Activated CD4-positive, alpha-beta T cell treated with anti-CD3 and anti-CD28 coated beads, Interleukin-2, amount 10 ng/mL, durations not matched to agents 24 days and 14 days (primary cell): ENCODE measurements around the gene ZFAND2B. TPM values are rescaled to one million over a fixed set of nuclear protein-coding genes. Genes with fewer than 3 reads are reported as not detected.
A peak's percentile ranks its signal among the peaks of the same experiment; 100 is the strongest.
"Not testable (repeated sequence)": the region's sequence is repeated elsewhere in the genome, so short reads cannot be mapped to it uniquely, and the experiment has no call there.

Experiments
- DNase-seq: peaks from one replicate; pipeline ENCODE4 v3.0.0; 2022
- H3K27ac Mint-ChIP-seq: one replicate; pipeline ENCODE4 v1.8.0; 2022; ENCODE audit warnings: mild to moderate bottlenecking, mixed read lengths
- H3K27me3 Mint-ChIP-seq: one replicate; pipeline ENCODE4 v1.8.0; 2022; ENCODE audit warnings: mixed read lengths
- H3K36me3 Mint-ChIP-seq: one replicate; pipeline ENCODE4 v1.8.0; 2022; ENCODE audit warnings: low read depth, mild to moderate bottlenecking, mixed read lengths
- H3K4me1 Mint-ChIP-seq: one replicate; pipeline ENCODE4 v1.8.0; 2021; ENCODE audit warnings: mixed read lengths
- H3K4me3 Mint-ChIP-seq: one replicate; pipeline ENCODE4 v1.8.0; 2022; ENCODE audit warnings: mild to moderate bottlenecking, moderate library complexity, mixed read lengths
- H3K9me3 Mint-ChIP-seq: one replicate; pipeline ENCODE4 v1.8.0; 2021; ENCODE audit warnings: mixed read lengths
- intact Hi-C: fragments of 100-400 bp; cut with micrococcal nuclease; formaldehyde crosslinking; loops from one replicate; pipeline ENCODE4 v1.15.1; 2023
- total RNA-seq: library from RNA; stranded (reverse); gene quantifications from 2 replicates; pipeline ENCODE4 v1.2.3, GENCODE V29; 2022

Gene ZFAND2B
- total RNA-seq, 1 donor from 2014 or later: 36.7 TPM

DNA sequence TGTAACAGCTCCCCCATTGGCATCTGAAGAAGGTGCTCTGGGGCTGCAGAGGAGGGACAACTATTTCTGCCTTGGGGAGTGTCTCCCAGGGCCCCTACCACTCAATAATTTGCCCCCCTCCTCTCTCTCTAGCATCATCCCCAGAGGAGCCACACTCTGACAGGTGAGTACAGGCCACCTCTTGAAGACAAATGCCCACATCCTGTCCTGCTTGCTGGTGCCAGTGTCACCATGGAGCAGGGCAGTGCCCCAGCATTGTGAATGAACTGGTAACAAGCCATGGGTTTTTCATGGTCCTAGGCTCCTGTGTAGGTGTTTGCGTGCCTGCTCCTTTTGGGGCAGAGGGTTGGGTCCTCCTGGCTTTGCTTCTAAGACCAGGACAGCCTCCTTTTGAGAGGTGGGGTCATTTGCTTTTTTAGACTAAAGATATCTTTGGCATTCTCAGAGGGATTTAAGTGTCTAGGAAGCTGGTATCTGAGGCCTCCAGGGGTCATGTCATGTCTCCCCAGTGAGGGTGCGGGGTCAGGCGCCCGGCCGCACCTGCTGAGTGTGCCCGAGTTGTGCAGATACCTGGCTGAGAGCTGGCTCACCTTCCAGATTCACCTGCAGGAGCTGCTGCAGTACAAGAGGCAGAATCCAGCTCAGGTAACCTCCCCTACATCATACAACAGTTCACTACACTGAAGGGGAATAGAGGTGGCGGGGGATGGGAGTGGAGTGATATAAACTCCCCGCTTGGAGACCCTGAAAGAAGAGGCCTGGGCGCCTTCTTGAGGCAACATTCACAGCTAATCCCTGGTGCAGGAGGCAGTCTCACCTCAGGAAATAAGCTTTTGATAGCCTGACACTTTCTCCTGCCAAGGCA lies 26.7 kb upstream of the ZFAND2B start:
- peaks cover 52% of the 10 kb centered on the region for H3K4me1 Mint-ChIP-seq
- peak overlapping the region; percentile 87 for H3K27ac Mint-ChIP-seq
- H3K4me3 Mint-ChIP-seq: peak overlapping the region; percentile 94
- peak; percentile 55 for DNase-seq
- no peaks in the 10 kb centered on the region for H3K27me3 Mint-ChIP-seq
- H3K9me3 Mint-ChIP-seq: no peaks in the 10 kb centered on the region
- intact Hi-C loops: loop anchor here (2.0 to 5.0 kb wide), 2 partner anchors 469 to 963 kb away; partner anchors contain the start of genes ARPC2 and TTLL4
- peaks cover 46% of the 10 kb centered on the region for H3K36me3 Mint-ChIP-seq

DNA sequence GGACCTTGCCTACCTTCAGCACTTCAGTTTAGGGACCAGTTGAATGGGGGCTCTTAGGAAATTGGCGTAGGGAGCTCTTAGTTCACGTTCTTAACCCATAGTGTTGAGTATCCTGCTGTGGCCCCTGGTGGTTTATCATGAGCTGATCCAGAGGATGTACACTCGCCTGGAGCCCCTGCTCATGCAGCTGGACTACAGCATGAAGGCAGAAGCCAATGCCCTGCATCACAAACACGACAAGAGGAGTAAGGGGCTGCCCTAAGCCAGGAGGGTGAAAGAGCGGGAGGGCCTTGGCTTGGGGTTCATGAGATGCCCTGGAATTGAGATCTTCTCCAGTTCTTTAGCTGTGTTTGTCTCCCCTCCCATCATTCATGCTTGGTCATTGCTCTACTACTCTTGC lies 25.6 kb upstream of the ZFAND2B start:
- no peaks in the 10 kb centered on the region for H3K9me3 Mint-ChIP-seq
- no peaks in the 10 kb centered on the region for H3K27me3 Mint-ChIP-seq
- peak; percentile 55 for DNase-seq
- H3K27ac Mint-ChIP-seq: no peak overlapping the region
- peak overlapping the region; percentile 32 for H3K4me3 Mint-ChIP-seq
- H3K36me3 Mint-ChIP-seq: peaks cover 50% of the 10 kb centered on the region
- intact Hi-C loops: no loop called here
- peaks cover 45% of the 10 kb centered on the region for H3K4me1 Mint-ChIP-seq

DNA sequence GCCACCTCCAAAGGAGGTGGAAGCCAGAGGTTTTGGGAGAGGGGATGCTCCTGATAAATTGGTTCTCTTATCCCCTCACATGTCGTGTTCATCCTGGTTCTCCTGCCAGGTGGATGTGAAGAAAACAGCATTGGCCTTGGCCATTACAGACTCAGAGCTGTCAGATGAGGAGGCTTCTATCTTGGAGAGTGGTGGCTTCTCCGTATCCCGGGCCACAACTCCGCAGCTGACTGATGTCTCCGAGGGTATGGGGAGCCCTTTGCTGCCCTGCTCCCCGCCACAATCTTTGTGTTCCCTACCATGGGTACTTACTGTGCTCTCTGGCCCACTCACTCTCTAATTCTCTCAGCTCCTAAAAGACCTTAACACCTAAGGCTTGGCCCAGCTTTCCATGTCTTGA lies 25.1 kb upstream of the ZFAND2B start:
- Mint-ChIP-seq H3K27me3 (no peaks in the 10 kb centered on the region), H3K4me1 (peaks cover 43% of the 10 kb centered on the region), H3K9me3 (no peaks in the 10 kb centered on the region), H3K4me3 (peak overlapping the region; percentile 32), H3K27ac (peak overlapping the region; percentile 66), H3K36me3 (peaks cover 53% of the 10 kb centered on the region)
- DNase-seq: no peak
- intact Hi-C loops: no loop called here

DNA sequence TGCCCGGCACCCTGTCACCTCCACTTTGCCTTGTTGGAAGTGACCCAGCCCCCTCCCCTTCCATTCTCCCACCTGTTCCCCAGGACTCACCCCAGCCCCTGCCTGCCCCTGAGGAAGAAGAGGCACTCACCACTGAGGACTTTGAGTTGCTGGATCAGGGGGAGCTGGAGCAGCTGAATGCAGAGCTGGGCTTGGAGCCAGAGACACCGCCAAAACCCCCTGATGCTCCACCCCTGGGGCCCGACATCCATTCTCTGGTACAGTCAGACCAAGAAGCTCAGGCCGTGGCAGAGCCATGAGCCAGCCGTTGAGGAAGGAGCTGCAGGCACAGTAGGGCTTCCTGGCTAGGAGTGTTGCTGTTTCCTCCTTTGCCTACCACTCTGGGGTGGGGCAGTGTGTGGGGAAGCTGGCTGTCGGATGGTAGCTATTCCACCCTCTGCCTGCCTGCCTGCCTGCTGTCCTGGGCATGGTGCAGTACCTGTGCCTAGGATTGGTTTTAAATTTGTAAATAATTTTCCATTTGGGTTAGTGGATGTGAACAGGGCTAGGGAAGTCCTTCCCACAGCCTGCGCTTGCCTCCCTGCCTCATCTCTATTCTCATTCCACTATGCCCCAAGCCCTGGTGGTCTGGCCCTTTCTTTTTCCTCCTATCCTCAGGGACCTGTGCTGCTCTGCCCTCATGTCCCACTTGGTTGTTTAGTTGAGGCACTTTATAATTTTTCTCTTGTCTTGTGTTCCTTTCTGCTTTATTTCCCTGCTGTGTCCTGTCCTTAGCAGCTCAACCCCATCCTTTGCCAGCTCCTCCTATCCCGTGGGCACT lies 24.0 kb upstream of the ZFAND2B start:
- DNase-seq: peak; percentile 54
- H3K36me3 Mint-ChIP-seq: peaks cover 53% of the 10 kb centered on the region
- intact Hi-C loops: no loop called here
- no peaks in the 10 kb centered on the region for H3K27me3 Mint-ChIP-seq
- no peak overlapping the region for H3K27ac Mint-ChIP-seq
- H3K9me3 Mint-ChIP-seq: no peaks in the 10 kb centered on the region
- H3K4me1 Mint-ChIP-seq: peaks cover 42% of the 10 kb centered on the region
- H3K4me3 Mint-ChIP-seq: no peak overlapping the region

DNA sequence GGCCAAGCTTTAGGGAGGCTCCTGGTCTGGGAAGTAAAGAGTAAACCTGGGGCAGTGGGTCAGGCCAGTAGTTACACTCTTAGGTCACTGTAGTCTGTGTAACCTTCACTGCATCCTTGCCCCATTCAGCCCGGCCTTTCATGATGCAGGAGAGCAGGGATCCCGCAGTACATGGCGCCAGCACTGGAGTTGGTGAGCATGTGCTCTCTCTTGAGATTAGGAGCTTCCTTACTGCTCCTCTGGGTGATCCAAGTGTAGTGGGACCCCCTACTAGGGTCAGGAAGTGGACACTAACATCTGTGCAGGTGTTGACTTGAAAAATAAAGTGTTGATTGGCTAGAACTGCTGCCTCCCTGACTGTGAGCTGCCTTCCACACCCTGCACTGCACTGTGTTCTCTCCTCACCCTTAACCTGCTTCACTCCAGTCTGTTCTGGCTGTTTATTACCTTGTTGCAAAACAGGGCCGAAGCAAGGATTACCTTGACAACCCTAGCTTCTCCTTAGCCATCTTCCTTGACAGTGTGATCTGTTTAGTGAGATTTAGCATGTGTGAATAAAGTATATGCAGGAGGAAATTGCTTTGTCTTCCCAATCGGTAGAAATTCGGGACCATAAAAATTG lies 23.3 kb upstream of the ZFAND2B start:
- DNase-seq: peak; percentile 50
- peak overlapping the region; percentile 11 for H3K27ac Mint-ChIP-seq
- no peaks in the 10 kb centered on the region for H3K27me3 Mint-ChIP-seq
- H3K9me3 Mint-ChIP-seq: no peaks in the 10 kb centered on the region
- peaks cover 52% of the 10 kb centered on the region for H3K36me3 Mint-ChIP-seq
- H3K4me1 Mint-ChIP-seq: peaks cover 40% of the 10 kb centered on the region
- H3K4me3 Mint-ChIP-seq: no peak overlapping the region
- intact Hi-C loops: no loop called here

DNA sequence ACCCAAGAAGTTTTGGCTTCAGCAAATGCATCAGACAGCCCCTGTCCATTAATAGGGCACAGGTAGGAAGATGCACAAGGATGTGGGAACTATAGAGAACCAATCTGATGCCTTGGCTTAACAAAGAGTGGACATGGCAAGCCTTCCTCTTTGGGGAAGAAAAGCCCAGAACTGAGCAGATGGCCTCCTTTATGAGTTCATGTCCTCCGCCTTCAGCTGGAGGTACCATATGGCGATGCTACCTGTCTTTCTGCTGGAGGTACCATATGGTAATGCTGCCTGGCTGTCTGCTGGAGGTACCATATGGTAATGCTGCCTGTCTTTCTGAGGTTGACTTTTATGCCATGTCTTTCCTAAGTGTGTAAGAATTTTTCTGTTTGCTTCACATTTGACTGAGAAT lies 22.5 kb upstream of the ZFAND2B start:
- DNase-seq: peak; percentile 52
- H3K4me1 Mint-ChIP-seq: peaks cover 34% of the 10 kb centered on the region
- H3K4me3 Mint-ChIP-seq: no peak overlapping the region
- H3K9me3 Mint-ChIP-seq: no peaks in the 10 kb centered on the region
- H3K36me3 Mint-ChIP-seq: peaks cover 51% of the 10 kb centered on the region
- H3K27ac Mint-ChIP-seq: no peak overlapping the region
- intact Hi-C loops: no loop called here
- H3K27me3 Mint-ChIP-seq: no peaks in the 10 kb centered on the region

DNA sequence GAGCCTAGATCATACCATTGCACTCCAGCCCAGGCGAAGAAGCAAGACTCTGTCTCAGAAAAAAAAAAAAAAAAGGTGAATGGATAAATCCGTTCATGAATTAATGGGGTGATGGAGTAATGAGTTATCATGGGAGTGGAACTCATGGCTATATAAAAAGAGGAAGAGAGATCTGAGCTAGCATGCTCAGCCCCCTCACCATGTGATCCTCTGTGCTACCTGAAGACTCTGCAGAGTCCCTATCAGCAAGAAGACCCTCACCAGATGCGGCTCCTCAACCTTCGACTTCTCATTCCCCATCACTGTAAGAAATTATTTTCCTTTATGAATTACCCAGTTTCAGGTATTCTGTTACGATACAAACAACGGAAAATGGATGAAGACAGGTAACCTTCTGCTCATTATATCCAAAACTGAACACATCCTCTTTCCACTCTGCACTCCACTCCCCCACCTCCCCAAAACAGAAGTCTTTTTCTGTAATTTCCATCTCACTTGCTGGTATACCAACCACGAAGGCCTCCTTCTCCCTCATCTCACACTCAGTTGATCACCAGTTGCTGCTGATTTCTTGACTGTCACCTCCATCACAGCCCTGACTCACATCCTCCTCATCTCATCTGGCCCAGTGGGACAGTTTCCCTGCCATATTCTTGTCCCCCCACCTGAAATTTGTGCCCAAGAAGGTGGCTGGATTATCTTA lies 19.7 kb upstream of the ZFAND2B start:
- no peak overlapping the region for H3K4me3 Mint-ChIP-seq
- intact Hi-C loops: no loop called here
- peak; percentile 55 for DNase-seq
- peak overlapping the region; percentile 66 for H3K27ac Mint-ChIP-seq
- no peaks in the 10 kb centered on the region for H3K9me3 Mint-ChIP-seq
- H3K27me3 Mint-ChIP-seq: no peaks in the 10 kb centered on the region
- H3K4me1 Mint-ChIP-seq: peaks cover 9% of the 10 kb centered on the region
- peaks cover 28% of the 10 kb centered on the region for H3K36me3 Mint-ChIP-seq

DNA sequence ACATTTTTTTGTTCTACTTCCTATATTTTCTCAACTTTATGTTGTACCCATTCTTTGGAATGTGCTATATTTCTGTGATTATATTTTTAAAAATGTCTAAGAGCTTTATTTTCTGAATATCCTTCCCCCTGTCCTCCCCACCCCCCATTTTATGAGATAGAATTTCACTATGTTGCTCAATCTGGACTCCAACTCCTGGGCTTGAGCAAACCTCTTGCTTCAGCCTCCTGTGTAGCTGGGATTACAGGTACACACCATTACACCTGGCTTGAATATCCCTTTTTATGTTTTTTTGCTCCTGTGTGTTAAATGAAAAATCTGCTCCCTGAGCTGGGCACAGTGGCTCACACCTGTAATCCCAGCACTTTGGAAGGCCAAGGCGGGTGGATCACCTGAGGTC lies 9.2 kb upstream of the ZFAND2B start:
- no peaks in the 10 kb centered on the region for H3K9me3 Mint-ChIP-seq
- H3K27ac Mint-ChIP-seq: no peak overlapping the region
- H3K4me1 Mint-ChIP-seq: peaks cover 5% of the 10 kb centered on the region
- intact Hi-C loops: no loop called here
- peak; percentile 37 for DNase-seq
- no peak overlapping the region for H3K4me3 Mint-ChIP-seq
- H3K36me3 Mint-ChIP-seq: no peaks in the 10 kb centered on the region
- peaks cover 5% of the 10 kb centered on the region for H3K27me3 Mint-ChIP-seq

DNA sequence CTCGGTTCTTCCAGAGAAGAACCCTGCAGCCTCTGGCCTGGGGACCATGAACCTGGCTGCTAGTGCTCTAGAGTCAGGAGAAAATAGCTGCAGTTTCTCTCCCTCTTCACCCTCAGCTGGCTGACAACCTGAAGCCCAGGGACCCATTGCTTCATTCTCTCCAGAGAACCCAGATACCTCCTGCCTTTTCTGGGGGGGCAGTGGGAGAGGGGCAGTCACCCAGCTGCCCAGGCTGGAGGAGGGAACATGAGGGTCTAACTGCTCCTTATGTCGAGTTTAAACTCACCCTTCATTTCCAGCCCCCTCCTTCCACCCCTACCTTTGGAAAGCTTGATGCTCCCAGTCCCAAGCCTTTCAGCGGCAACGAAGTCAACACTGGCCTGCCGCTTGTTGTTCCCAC lies 7.6 kb upstream of the ZFAND2B start:
- H3K27me3 Mint-ChIP-seq: peaks cover 5% of the 10 kb centered on the region
- intact Hi-C loops: no loop called here
- no peaks in the 10 kb centered on the region for H3K36me3 Mint-ChIP-seq
- peaks cover 5% of the 10 kb centered on the region for H3K4me1 Mint-ChIP-seq
- H3K4me3 Mint-ChIP-seq: no peak overlapping the region
- peak; percentile 52 for DNase-seq
- H3K27ac Mint-ChIP-seq: no peak overlapping the region
- H3K9me3 Mint-ChIP-seq: no peaks in the 10 kb centered on the region

DNA sequence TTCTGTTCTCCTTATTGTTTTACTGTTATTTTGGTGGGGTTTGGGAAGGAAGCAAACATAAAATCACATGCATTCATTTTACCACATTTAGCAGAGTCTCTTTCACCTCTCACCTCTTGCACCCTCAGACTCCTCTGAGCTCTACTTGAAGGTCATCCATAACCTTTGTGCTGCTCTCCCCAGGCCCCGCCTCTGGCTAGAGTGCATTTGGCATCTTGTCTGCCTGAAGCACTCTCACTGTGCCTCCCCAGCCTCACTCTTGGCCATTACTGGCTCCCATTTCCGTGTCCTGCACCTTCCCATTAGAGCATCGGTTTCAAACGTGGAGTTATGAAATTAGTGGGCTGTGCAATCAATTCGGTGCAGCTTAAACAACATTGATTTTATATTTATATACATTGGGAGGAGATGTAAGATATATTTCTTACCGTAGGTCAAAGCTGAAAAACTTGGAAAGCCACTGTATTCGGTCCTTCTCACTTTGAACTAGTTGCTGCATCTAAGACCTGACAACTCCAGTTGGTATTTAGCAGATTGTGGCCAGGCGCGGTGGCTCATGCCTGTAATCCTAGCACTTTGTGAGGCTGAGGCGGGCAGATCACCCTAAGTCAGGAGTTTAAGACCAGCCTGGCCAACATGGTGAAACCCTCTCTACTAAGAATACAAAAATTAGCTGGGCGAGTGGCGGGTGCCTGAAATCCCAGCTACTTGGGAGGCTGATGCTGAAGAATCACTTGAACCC lies 6.9 kb upstream of the ZFAND2B start:
- intact Hi-C loops: no loop called here
- peak; percentile 53 for DNase-seq
- no peaks in the 10 kb centered on the region for H3K36me3 Mint-ChIP-seq
- H3K27ac Mint-ChIP-seq: no peak overlapping the region
- H3K4me1 Mint-ChIP-seq: peaks cover 5% of the 10 kb centered on the region
- no peaks in the 10 kb centered on the region for H3K9me3 Mint-ChIP-seq
- peaks cover 5% of the 10 kb centered on the region for H3K27me3 Mint-ChIP-seq
- no peak overlapping the region for H3K4me3 Mint-ChIP-seq

DNA sequence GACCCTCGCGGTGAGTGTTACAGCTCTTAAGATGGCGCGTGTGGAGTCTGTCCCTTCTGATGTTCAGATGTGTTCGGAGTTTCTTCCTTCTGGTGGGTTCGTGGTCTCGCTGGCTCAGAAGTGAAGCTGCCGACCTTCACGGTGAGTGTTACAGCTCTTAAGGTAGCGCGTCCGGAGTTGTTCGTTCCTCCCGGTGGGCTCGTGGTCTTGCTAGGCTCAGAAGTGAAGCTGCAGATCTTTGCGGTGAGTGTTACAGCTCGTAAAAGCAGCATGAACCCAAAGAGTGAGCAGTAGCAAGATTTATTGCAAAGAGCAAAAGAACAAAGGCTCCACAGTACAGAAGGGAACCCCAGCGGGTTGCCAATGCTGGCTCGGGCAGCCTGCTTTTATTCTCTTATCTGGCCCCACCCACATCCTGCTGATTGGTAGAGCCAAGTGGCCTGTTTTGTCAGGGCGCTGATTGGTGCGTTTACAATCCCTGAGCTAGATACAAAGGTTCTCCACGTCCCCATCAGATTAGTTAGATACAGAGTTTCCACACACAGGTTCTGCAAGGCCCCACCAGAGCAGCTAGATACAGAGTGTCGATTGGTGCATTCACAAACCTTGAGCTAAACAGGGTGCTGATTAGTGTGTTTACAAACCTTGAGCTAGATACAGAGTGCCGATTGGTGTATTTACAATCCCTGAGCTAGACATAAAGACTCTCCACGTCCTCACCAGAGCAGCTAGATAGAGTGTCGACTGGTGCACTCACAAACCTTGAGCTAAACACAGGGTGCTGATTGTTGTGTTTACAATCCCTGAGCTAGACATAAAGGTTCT lies 5.9 kb upstream of the ZFAND2B start:
- intact Hi-C loops, H3K27me3 Mint-ChIP-seq, H3K9me3 Mint-ChIP-seq, H3K36me3 Mint-ChIP-seq, H3K4me1 Mint-ChIP-seq: not testable (repeated sequence)
- Mint-ChIP-seq H3K27ac (peak overlapping the region; percentile 77), H3K4me3 (peak overlapping the region; percentile 69)
- DNase-seq: peak; percentile 63

DNA sequence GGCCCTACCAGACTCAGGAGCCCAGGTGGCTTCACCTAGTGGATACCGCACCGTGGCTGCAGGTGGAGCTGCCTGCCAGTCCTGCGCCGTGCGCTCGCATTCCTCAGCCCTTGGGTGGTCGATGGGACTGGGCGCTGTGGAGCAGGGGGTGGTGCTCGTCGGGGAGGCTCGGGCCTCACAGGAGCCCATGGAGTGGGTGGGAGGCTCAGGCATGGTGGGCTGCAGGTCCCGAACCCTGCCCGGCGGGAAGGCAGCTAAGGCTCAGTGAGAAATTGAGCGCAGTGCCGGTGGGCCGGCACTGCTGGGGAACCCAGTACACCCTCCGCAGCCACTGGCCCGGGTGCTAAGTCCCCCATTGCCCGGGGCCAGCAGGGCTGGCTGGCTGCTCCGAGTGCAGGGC lies 5.3 kb upstream of the ZFAND2B start:
- intact Hi-C loops, H3K4me1 Mint-ChIP-seq, H3K36me3 Mint-ChIP-seq, H3K27ac Mint-ChIP-seq, H3K9me3 Mint-ChIP-seq, H3K4me3 Mint-ChIP-seq, H3K27me3 Mint-ChIP-seq: not testable (repeated sequence)
- peak; percentile 49 for DNase-seq
